D341Med (cell line): ENCODE data around the gene ETNK2.

Source experiments
- DNase-seq: peaks from one replicate; pipeline ENCODE4 v3.0.0; 2012; ENCODE audit warnings: low spot score

Gene ETNK2

DNA sequence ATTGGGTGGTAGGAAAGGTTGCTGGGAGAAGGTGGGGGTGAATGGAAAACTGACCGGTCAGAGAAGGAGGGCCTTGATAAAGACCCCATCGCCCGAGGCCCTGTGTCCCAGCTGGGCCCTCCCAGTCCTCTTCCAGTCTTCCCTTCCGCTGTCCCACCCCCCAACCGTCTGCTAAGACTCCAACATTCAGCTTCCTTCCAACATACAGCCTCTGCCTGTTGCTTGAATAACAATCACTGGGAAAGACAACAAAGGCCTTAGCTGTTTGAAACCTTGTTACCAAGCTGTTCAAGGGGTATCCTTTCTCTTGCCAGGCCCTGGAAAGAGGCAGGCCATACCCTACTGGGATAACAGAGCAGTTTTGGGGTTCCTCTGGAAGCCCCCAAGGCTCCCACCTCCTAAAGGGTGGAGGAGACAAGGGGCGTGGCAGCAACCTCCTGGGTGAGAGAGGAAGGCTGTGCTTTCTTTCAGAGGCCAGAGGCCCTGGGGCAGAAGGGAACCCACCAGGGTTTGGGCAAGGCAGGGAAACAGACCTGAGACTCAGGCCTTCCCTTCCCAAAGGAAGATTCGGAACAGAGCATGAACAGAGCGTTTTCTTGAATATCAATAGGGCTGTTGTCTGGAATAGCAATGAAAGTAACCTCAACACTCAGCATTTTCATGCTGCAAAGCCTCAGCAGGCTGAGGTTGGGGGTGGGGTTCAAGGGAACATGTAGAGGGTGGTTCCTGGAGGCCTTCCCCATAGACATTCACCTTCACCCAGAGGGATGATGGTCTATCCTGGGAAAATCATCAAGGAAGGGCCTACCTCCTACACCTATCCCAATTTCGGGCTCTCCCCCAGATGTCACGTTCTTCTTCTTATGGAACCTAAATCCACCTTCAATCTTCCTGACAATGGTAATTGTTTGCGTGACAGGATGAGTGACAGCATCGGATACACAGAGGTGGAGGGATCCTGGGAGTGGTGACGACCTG is 4.1 kb downstream of the ETNK2 start:
- no peak for DNase-seq

DNA sequence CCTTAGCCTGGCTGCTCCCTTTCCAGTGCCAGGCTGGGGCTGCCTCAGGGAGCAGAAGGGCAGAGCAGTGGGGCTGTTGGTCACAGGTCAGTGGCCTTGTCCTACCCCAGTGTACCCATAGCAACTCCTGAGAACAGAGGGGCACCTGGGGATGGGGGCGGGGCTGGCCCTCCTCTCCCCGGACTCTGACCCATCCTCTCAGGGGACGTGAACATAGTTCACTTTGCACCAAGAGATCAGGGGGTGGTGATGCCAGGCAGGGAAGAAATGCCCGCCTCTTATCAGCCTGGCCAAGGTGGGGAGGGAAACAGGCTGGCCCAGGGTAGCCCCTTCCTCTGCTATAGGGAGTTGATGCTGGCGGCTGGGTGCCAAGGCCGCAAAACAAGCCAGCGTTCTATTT is 4.9 kb downstream of the ETNK2 start:
- no peak for DNase-seq

DNA sequence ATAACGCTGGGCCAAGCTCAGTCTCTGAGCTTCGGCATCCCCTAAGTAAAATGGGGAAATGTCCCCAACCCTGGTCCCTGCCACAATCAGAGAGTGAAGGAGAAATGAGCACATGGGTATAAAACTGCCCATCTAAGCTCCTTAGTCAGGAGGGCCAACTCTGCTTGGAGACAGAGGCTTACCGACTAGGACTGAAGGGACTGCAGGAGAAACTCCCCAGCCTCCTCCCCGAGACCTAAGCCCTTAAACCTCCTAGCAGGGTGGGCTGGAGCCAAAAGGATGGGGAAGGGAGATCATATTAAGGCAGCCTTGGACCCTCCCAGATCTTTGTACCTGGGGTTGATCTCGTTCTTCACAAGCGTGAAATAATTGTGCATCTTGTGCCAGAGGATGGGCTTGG is 5.5 kb downstream of the ETNK2 start:
- no peak for DNase-seq

DNA sequence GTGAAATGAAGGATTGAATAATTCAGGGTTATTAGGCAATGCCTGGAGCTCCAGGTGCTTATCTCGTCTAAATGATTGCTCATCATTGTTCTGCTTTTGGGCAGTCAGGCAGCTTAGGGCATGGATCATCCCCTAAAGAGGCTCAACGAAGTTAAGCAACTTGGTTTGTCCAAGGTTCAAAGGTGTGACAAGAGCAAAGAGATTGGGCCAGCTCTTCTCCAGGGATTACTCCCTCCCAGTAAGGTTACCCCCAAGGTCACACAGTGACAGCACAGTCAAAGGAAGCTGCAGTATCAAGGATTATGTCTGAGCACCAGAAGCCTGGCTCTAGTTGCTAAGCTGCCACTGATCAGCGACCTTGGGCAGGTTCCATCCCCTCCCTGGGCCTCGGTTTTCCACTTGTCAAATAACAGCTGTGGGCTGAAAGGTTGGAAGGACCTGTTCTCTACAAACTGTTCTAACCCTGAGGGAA is 6.8 kb downstream of the ETNK2 start:
- DNase-seq = no peak

DNA sequence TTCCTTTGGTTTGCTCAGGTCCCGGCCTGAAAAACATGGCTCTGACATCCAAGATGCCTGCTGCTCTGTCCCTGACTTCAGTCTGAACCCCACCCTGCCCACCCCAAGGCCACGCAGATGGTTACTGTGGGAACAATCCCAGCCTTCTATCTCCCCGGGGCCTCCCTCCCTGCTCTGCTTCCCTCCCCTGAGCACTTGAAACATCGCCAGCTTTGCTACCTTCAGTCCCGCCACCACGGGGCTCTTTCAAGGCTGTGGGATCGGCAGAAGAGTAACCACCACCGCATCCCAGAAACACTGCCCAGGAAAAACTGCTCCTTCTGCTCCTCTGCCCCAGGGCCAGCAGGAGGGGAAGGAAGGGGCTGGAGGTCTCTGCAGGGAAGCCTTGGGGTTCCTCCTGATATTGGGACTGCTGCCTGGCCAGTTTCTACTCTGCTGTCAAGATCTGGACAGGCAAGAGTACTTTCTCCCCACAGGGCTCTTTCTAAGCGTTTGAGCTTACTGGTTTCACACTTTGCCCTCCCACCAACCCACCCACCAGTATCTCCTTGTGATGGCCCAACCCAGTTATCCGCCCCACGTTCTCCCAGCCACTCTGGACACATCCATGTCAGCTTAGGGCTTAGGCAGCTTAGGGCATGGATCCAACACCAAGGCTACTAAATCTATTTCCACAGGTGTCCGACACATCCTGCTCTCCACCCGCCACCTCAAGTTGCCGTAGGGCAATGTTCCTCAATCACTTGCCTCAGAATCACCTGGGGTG is 8.4 kb downstream of the ETNK2 start:
- no peak for DNase-seq

DNA sequence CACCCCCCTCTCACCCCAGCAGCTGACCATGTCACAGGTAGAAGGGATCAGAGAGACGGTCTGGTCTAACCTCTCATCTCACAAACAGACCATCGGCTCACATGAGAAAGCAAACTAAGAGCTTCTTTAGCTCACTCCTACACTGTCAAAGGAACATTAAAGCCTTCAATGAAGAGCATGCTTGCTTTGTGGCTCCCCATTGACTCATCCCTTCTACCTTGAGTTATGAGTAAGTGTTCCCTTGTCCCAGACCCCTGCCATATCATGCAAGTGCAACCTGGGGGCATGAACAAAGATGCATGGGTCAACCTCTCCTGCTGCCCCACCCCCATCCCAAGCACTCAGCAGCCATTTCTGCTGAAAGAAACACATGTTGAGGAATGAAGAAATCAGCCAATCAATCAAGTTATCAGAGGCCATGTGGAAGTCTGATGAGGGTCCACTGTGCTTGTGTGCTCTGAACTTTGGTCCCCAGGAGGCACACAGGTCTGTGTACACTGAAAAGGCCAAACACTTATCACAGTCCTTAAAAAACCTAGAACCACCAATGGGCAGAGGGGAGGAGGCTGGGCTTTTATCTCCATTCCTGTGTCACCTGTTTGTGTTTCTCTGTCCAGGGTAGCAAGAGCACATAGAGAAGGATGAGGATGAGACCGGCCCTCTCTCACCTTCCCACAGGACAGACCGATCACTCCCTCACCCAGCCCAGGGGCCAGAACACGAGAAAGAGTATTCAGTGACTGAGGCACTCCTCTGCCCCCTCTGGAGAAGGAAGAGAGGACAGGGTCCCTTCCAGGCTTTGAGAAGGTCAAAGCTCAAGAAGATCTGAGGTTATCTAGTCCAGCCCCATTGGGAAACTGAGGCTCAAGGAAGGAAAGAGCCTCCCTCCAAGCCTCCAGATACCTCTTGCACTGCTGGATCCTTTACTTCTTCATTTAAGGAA is 9.5 kb downstream of the ETNK2 start:
- no peak for DNase-seq

DNA sequence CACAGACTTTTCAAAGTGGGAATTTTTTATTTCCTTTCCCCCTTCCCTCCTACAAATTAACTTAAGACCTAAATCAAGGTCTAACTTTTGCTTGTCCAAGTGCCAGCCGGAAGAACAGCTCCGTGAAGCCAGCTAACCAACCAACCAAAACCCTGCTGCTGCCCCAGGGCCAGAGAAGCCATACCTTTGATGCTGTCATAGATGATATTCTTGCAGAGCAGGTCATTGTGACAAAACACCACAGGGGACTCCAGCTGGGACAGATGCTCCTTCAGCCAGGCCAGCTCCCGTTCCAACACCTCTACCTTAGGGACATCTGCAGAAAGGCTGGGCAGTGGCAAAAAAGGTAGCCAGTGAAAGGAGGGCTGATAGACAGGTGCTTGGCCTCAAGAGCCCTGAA is 10.7 kb downstream of the ETNK2 start:
- no peak for DNase-seq

DNA sequence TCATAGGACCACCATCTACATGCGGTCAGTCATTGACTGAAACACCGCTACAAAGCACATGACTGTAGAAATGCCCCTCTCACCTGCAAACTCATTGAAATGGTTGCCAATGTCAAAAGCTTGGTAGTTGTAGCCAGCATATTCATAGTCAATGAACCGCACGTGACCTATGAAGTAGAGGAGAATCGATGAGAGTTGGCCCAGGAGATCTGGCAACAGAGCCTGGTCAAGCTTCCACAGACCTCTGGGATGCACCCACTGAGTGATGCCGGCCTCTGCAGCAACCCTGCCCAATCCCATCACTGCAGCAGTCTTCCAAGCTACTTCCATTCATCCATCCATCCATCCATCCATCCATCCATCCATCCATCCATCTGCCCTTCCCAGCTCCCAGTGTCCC is 11.9 kb downstream of the ETNK2 start:
- DNase-seq = no peak

DNA sequence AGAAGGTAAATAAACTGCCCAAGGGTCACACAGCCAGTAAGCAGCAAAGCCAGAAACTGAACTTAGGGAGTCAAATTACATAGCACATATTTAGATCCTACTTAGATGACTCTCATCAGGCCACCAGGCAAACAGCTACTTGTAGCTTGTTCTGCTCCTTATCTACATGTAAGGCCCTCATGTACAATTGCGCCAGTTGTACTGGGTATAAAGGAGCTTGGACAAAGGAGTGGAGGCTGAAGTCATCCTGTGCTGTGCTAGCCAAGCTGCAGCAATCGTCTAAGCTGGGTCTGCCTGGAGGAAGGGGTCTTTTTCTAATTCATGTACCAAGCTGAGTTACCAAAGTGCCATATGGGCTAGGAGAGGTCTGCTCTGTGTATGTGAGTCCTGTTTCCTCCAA is 12.8 kb downstream of the ETNK2 start:
- DNase-seq = no peak

DNA sequence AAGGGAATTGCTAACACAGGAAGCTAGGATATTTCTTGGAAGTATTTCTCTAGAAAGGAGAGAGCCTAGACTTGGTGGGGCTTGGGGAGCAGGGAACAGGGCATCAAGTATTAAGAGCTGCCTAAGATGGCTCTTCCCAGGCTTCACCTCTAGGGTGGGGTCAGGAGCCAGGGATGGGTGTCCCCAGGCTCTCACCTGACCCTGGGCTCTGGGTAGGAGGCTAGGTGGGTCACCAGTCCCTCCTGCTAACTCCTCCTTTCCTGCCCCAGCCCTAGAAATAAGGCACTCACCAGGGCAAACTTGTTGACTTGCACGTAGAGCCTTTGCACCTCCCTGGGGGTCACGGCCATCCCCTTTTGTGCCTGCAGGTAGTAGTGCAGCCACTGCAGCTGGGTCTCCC is 15.0 kb downstream of the ETNK2 start:
- no peak for DNase-seq

DNA sequence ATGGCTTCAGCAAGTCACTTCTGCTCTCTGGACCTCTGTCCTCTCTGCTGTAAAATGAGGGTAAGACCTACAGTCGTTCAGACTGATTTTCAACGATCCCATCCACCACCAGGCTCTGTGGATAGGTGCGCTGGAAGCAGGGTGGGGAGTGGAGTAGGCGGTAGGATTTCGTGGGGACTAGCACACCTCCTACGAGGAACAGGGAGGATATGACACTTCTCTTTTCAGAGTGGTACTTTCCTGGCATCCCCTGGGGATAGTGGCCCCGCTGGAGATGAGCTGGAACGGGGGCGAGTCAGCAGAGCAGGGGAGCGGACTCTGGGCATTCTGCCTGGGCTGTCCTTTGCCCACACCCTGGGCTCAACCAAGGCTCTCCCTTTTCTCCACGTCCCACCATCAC is 17.7 kb downstream of the ETNK2 start:
- DNase-seq = no peak

DNA sequence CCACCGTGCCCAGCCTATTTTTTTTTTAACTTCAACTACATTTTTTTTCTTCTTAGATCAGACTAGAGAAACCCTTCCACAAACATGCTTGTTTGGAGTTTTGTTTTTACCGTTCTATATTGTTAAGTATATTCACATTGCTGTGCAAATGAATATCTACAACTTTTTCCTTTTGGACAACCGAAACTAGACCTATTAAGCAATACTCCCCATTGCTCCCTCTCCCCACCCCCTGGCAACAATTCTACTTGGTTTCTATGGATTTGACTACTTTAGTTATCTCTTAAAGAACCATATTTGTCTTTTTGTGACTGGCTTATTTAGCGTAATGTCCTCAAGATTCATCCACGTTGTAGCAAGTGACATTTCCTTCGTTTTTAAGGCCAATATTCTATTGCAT is 19.1 kb downstream of the ETNK2 start:
- DNase-seq = no peak

DNA sequence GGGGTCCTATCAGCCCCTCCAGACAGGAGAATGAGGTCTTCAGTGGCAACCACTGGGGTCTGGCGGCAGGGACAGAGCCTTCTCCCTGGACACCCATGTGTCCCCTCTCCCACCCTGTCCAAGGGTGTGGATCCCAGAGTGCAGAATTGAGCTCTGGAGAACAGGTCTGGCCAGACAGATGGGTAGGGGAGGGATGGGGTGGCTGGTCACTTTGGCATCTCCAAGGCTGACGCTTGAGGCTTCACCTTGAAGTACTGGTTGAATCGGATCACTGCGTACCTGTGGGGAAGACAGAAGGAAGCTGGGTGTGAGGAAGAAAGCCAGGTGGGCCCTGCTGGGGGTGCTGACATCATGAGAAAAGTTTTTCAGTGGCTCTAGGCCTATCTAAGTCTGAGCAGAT is 19.9 kb downstream of the ETNK2 start:
- DNase-seq = no peak

DNA sequence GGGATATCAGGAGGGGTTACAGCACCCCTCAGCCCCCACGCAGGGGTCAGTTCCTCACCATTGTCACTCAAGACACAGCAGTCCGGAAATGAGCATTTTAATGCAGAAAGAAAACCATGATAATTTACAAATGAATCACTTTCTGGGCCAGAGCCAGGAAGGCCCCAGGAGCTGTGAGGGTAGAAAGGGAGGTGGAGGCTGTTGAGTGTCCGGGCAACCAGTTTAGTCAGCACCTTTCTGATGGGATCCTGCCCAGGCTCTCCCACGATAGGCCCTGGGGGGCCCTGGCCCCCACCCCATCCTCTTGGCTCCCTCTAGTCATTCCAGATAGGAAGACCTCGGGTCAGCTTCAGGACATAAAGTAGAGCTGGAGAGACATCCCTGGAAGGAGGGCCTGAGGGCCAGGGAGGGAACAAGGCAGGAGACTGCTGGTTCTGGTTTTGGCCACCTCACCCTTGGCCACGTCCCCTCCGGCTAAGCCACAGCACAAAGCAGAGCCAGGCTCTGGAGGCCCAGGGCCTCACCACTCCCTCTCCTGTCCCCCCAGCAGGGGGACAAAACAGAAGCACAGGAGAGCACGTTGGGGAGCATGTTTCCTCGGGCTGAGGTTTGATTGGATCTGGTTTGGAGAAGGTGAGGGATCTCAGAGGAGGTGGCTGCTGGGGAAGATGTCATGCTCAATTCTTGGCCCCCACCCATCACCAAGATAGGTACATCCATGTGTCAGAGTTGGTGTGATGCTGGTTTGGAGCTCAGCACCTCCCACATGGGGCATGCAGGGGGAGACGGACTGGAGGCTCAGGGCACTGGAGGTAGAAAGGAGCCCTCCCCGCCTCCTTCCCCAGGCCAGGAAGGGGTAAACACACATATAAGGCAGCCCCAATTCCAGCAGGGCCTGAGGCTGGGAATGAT is 20.6 kb downstream of the ETNK2 start:
- no peak for DNase-seq

DNA sequence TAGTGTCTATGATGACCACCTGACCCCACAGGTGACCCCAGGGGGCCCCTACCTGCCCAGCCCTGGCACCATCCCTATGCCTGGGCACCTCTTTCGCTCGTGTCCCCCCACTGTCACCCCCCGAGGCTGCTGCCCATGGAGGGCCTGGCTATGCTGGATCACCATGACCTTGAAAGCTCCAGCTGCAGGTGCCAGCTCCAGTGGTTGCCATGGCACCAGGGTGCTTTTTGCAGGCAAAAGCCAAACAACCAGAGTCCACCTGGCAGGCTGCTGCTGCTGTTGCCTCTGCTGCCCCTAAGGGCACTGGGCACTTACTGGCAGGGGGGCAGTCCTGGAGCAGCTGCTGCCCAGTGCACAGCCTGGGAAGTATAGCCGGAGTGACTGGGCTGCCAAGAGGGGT is 21.7 kb downstream of the ETNK2 start:
- DNase-seq = no peak

DNA sequence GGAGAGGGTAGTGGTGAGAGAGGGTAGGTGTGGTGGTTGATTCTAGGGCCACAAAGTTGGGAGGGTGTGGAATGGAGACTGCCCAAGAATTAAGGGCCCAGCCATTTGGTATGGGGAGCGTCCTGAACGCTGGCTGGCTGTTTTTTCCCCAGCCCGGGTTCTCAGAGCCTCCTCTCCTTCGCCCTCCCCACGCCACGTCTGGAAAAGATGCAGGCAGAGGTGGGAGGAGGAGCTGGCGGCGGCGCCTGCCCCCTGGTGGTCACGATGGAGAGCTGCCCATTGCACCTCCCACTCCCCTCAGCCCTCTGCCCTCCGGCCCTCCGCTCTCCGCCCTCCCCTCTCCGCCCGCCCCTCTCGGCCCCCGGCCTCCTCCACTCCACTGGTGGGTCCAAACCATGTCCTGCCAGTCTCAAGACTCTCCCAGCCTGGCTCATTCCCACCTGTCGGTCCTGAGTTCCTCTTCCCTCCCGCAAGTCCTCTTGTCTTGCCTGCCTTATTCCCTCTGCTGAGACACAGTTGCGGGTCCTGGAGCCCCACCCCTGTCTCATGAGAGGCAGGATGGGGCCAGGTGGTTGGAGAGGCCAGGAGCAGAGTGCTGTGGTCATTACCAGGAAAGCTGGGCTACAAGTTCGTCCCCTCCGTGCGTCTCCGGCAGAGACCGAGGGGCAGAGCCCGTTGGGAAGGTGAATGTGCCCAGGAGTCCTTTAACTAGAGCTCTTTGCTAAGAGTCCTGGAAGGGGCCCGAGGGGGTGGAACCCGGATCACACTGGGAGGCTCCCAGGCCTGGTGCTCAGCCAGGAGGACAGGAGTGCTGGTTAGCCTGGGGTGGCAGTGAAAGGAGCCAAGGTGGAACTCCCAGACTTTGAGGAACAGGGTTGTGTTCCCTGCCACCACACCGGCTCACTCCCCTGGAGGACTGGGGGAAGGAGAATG is 22.6 kb downstream of the ETNK2 start:
- DNase-seq = peak; percentile 96

DNA sequence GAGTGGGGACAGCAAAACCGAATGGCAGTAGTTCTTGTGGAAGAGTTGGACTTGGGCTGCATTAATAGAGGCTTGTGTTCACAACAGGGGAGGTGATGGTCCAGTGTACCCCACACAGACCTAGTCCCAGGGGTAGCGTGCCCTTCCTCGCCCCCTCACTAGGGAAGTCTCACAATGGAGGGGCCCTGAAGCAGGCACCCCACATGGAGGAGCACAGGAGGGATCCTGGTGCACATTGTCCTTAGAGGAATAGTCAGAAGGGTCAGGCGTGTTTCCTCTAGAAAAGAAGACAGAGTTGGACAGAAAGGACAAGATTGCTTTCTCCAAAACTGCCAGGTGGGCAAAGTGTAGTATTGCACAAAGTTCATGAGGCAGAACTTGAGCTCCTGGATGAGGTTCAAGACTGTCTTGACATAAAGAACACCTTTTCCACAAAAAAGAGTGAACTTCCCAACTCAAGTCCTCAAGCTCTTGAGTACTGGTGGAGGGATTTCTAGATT is 23.3 kb downstream of the ETNK2 start:
- DNase-seq = no peak

DNA sequence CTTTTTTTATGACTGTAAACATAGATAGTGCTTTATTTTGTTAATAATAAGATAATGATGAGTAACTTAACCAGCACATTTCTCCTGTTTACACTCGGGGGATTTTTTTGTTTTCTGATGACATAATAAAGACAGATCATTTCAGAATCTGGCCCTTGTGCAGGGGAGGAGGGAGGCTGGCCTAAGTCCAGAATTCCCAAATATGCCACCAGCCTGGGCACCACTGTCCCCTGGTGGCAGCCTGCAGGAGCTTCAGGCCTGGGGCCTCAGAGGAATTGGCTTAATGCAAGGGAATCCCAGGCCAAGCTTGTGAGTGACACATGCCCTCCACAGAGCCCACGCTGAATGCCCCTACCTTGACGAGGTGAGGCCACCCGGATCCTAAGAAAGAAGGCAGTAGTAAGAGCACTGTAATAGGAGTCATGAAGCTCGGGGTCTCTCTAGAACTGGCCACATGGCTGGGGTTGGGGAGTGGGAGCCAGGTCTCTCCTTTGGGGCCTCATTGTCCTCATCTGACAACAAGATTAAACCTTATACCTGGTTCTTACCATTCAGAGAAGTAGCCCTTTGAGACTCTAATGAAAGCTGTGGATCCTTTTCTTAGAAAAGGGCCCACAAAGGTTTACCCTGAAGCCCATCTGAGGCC is 24.1 kb downstream of the ETNK2 start:
- DNase-seq = peak; percentile 91

DNA sequence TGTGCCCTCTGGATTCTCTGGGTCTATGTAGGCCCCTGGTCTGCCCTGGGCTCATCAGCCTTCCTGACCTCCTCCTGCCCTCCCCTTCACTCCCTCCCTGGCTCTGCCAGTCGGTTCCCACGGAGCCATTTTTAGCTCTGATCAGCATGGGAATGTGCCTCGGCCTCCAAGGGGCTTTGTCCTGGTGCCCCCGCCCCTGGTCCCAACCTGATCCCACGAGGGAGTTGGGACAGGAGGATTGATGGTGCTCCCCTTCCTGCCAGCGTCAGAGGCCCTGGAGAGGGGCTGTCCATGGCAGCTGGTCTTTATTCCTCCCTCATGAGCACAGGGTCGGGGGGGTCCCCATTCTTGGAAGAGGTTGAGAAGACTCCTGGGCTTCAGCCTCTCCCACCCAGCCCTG is 24.9 kb downstream of the ETNK2 start:
- no peak for DNase-seq
